Measurements from ENCODE around the gene TESPA1.

DNA sequence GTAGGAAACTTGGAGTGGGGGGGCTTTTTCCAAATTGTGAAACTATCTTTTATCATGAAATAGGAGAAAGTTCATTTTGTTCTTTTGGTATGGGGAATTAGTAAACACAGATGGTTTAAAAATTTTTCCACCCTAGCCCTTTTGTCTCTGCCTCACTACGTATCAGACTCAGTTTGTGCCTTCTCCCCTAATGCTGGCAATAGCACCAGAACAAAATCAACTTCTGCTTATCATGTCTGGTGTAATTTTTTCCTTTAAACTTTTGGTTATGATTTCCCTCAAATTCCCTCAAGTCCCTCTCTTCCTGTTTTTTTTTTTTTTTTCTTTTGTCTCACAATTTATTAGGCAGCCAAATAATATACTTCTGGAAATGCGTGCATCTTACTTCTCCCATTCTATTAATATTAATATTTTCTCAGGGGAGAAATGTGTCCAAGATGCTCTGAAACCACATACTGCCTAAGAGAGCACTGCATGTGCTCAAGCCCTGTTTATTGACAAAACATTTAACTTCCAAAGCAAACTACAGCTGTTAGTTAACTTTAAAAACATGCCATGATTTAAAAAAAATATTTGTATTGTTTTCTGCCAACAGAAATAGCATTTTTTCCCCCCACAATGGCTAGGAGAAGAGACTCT lies 35.4 kb downstream of the TESPA1 start:
- TF ChIP-seq SPI1 (IDR thresholded peaks at IDR 0.05; ENCODE audit: low read depth, low read length) = no peak
- TF ChIP-seq POLR2A (IDR thresholded peaks at IDR 0.05; ENCODE audit: low read depth, low read length) = no peak
- TF ChIP-seq POLR2AphosphoS5 (IDR thresholded peaks at IDR 0.05; ENCODE audit: low read depth, low read length) = no peak

Measured in GM12891 (cell line).